CD14-positive monocyte (primary cell): ENCODE data around the gene EIF4G2. TPM values are rescaled to one million over a fixed set of nuclear protein-coding genes. Genes with fewer than 3 reads are reported as not detected.

ENCODE experiments used
- DNase-seq, 3 donors: peaks; one replicate each; pipeline ENCODE4 v3.0.0-alpha.2; 2011 to 2022
- H2AFZ ChIP-seq: 2 replicates; pipeline ENCODE4 v1.6.0; 2012; ENCODE audit warnings: mild to moderate bottlenecking, low read depth, low read length, inconsistent platforms; ENCODE audit not compliant: insufficient read depth, poor library complexity, severe bottlenecking
- H3K27ac ChIP-seq, 2 donors: 1 replicate in 1 of 2; 2 replicates in 1 of 2; pipeline ENCODE4 v1.5.1; 2012 to 2013; ENCODE audit warnings: low read length in 2 of 2, control low read depth in 1 of 2, inconsistent platforms in 1 of 2, low read depth in 1 of 2, mild to moderate bottlenecking in 1 of 2
- H3K27me3 ChIP-seq, 2 donors: one replicate each; pipeline versions ENCODE4 v1.6.0 to v1.6.1; 2011 to 2013; ENCODE audit warnings: low read length in 2 of 2; ENCODE audit not compliant: control insufficient read depth in 2 of 2, insufficient read depth in 2 of 2
- H3K36me3 ChIP-seq, 2 donors: replicated peaks in 1 of 2; 1 replicate in 1 of 2; 2 replicates in 1 of 2; pipeline versions ENCODE4 v1.5.1 to v1.6.1; 2012 to 2013; ENCODE audit warnings: low read length in 2 of 2, control low read depth in 1 of 2, inconsistent platforms in 1 of 2, mild to moderate bottlenecking in 1 of 2; ENCODE audit not compliant: insufficient read depth in 2 of 2, control insufficient read depth in 1 of 2
- H3K4me1 ChIP-seq, 2 donors: 1 replicate in 1 of 2; 2 replicates in 1 of 2; pipeline versions ENCODE4 v1.5.1 to v1.6.1; 2012 to 2013; ENCODE audit warnings: low read length in 2 of 2, control low read depth in 1 of 2, inconsistent platforms in 1 of 2, mild to moderate bottlenecking in 1 of 2, moderate library complexity in 1 of 2; ENCODE audit not compliant: insufficient read depth in 2 of 2, control insufficient read depth in 1 of 2
- H3K4me2 ChIP-seq: replicated peaks from 2 replicates; pipeline ENCODE3; 2012; ENCODE audit warnings: low read length, moderate library complexity, mild to moderate bottlenecking; ENCODE audit not compliant: poor library complexity, severe bottlenecking; ENCODE audit errors: extremely low read depth
- H3K4me3 ChIP-seq, 3 experiments: fragments of 200-600 bp in 1 of 3; sonication (generic) in 1 of 3; replicated peaks in 1 of 3; 1 replicate in 2 of 3; 2 replicates in 1 of 3; pipeline ENCODE4 v1.5.1; 2011 to 2013; ENCODE audit warnings: low read length in 3 of 3, mild to moderate bottlenecking in 3 of 3, control low read depth in 2 of 3, low read depth in 2 of 3, inconsistent platforms in 1 of 3, moderate library complexity in 1 of 3
- H3K79me2 ChIP-seq: 2 replicates; pipeline ENCODE4 v1.6.0; 2012; ENCODE audit warnings: mild to moderate bottlenecking, control low read depth, inconsistent platforms, low read length, moderate library complexity; ENCODE audit not compliant: insufficient read depth
- H3K9ac ChIP-seq: 2 replicates; pipeline ENCODE4 v1.6.0; 2017; ENCODE audit warnings: low read length, mild to moderate bottlenecking; ENCODE audit not compliant: insufficient read depth, poor library complexity, severe bottlenecking
- H3K9me3 ChIP-seq, 2 donors: replicated peaks in 1 of 2; 1 replicate in 1 of 2; 2 replicates in 1 of 2; pipeline versions ENCODE4 v1.5.1 to v1.6.1; 2012 to 2013; ENCODE audit warnings: low read length in 2 of 2, control low read depth in 1 of 2; ENCODE audit not compliant: control insufficient read depth in 1 of 2, insufficient read depth in 1 of 2
- H4K20me1 ChIP-seq: 2 replicates; pipeline ENCODE4 v1.6.0; 2012; ENCODE audit warnings: mild to moderate bottlenecking, low read length, control low read depth, moderate library complexity; ENCODE audit not compliant: insufficient read depth
- H3K27ac Mint-ChIP-seq, 7 donors: one replicate each; pipeline ENCODE4 v1.8.0; 2020; ENCODE audit warnings: mild to moderate bottlenecking in 7 of 7, mixed read lengths in 7 of 7, moderate library complexity in 6 of 7, inconsistent platforms in 2 of 7
- H3K27me3 Mint-ChIP-seq, 3 donors: one replicate each; pipeline ENCODE4 v1.8.0; 2021 to 2022; ENCODE audit warnings: low read depth in 3 of 3, mild to moderate bottlenecking in 3 of 3, mixed read lengths in 3 of 3, moderate library complexity in 3 of 3, inconsistent platforms in 1 of 3
- H3K36me3 Mint-ChIP-seq, 2 donors: one replicate each; pipeline ENCODE4 v1.8.0; 2020; ENCODE audit warnings: mixed read lengths in 2 of 2, inconsistent platforms in 1 of 2, mild to moderate bottlenecking in 1 of 2
- H3K4me1 Mint-ChIP-seq: one replicate; pipeline ENCODE4 v1.8.0; 2020; ENCODE audit warnings: mild to moderate bottlenecking, mixed read lengths
- H3K4me3 Mint-ChIP-seq, 2 donors: one replicate each; pipeline ENCODE4 v1.8.0; 2020; ENCODE audit warnings: mild to moderate bottlenecking in 2 of 2, mixed read lengths in 2 of 2, moderate library complexity in 1 of 2
- H3K9me3 Mint-ChIP-seq, 7 donors: one replicate each; pipeline ENCODE4 v1.8.0; 2020 to 2022; ENCODE audit warnings: mixed read lengths in 7 of 7, mild to moderate bottlenecking in 6 of 7, moderate library complexity in 6 of 7, inconsistent platforms in 2 of 7
- WGBS: methylation state at CpG from one replicate; pipeline ENCODE4 v1.1.5; 2013; ENCODE audit warnings: missing lambda C conversion rate; ENCODE audit not compliant: insufficient coverage; 5-methylcytosine and 5-hydroxymethylcytosine counted together
- intact Hi-C, 2 donors: fragments of 100-400 bp; cut with micrococcal nuclease; formaldehyde crosslinking; loops; one replicate each; pipeline versions ENCODE4 v1.15.0 to v1.15.1; 2023
- polyA plus RNA-seq, 3 donors: library from polyadenylated mRNA; depleted of rRNA in 1 of 3; unstranded in 2 of 3; stranded (reverse) in 1 of 3; fragments of 300-500 nt in 2 of 3; fragments of >200 nt in 1 of 3; fragmentation: Illumina TruSeq in 2 of 3; gene quantifications; 1 replicate in 2 of 3; 2 replicates in 1 of 3; pipeline ENCODE4 v1.2.3, GENCODE V29; 2012 to 2021
- TF ChIP-seq, protein P1 (sequence below): fragments of 200-600 bp; IDR thresholded peaks from one replicate; pipeline ENCODE4 v1.8.0; 2022; ENCODE audit warnings: antibody characterized with exemption, mild to moderate bottlenecking

Gene EIF4G2
- polyA plus RNA-seq, 3 donors = 334 to 439 (median 386) TPM

GRCh38 chr11:10780040-10780439 is 28.7 kb downstream of the EIF4G2 start:
- no peak overlapping the region for H3K4me3 ChIP-seq
- H4K20me1 ChIP-seq = no peaks in the 10 kb centered on the region
- H3K4me1 Mint-ChIP-seq = peaks cover 19% of the 10 kb centered on the region
- WGBS = no CpG with 5 or more reads among the region's 2 CpGs
- no peak overlapping the region for H3K9ac ChIP-seq
- H3K79me2 ChIP-seq = no peaks in the 10 kb centered on the region
- peaks cover 34 to 47% of the 10 kb centered on the region in 2 donors for H3K36me3 ChIP-seq
- intact Hi-C loops = no loop called here
- TF ChIP-seq, protein P1, sequence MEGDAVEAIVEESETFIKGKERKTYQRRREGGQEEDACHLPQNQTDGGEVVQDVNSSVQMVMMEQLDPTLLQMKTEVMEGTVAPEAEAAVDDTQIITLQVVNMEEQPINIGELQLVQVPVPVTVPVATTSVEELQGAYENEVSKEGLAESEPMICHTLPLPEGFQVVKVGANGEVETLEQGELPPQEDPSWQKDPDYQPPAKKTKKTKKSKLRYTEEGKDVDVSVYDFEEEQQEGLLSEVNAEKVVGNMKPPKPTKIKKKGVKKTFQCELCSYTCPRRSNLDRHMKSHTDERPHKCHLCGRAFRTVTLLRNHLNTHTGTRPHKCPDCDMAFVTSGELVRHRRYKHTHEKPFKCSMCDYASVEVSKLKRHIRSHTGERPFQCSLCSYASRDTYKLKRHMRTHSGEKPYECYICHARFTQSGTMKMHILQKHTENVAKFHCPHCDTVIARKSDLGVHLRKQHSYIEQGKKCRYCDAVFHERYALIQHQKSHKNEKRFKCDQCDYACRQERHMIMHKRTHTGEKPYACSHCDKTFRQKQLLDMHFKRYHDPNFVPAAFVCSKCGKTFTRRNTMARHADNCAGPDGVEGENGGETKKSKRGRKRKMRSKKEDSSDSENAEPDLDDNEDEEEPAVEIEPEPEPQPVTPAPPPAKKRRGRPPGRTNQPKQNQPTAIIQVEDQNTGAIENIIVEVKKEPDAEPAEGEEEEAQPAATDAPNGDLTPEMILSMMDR = no peak
- DNase-seq = no peak
- H3K4me1 ChIP-seq = peaks cover 10 to 13% of the 10 kb centered on the region in 2 donors
- peaks cover 0 to 2% (median 0%) of the 10 kb centered on the region in 3 donors for H3K27me3 Mint-ChIP-seq
- no peak overlapping the region for H3K4me2 ChIP-seq
- H3K9me3 Mint-ChIP-seq = peaks cover 0 to 1% (median 0%) of the 10 kb centered on the region in 7 donors
- H3K27ac Mint-ChIP-seq = no peak overlapping the region
- H3K27me3 ChIP-seq = no peaks in the 10 kb centered on the region
- H3K9me3 ChIP-seq = no peaks in the 10 kb centered on the region
- H3K36me3 Mint-ChIP-seq = peaks cover 45 to 52% of the 10 kb centered on the region in 2 donors
- H3K27ac ChIP-seq = no peak overlapping the region
- H3K4me3 Mint-ChIP-seq = no peak overlapping the region
- H2AFZ ChIP-seq = no peak overlapping the region

GRCh38 chr11:10779086-10779485 is 29.6 kb downstream of the EIF4G2 start:
- Histone ChIP-seq H3K27ac (no peak overlapping the region), H4K20me1 (no peaks in the 10 kb centered on the region), H3K9ac (no peak overlapping the region), H3K4me3 (no peak overlapping the region), H3K27me3 (no peaks in the 10 kb centered on the region), H3K36me3 (peaks cover 43 to 47% of the 10 kb centered on the region in 2 donors), H2AFZ (no peak overlapping the region), H3K9me3 (no peaks in the 10 kb centered on the region), H3K4me2 (no peak overlapping the region), H3K79me2 (no peaks in the 10 kb centered on the region), H3K4me1 (peaks cover 10 to 13% of the 10 kb centered on the region in 2 donors)
- DNase-seq = no peak
- H3K27me3 Mint-ChIP-seq = no peaks in the 10 kb centered on the region
- no peak overlapping the region for H3K27ac Mint-ChIP-seq
- H3K9me3 Mint-ChIP-seq = no peaks in the 10 kb centered on the region
- no peak overlapping the region for H3K4me3 Mint-ChIP-seq
- TF ChIP-seq, protein P1 = no peak
- H3K36me3 Mint-ChIP-seq = peaks cover 55 to 62% of the 10 kb centered on the region in 2 donors
- intact Hi-C loops = no loop called here
- no CpG with 5 or more reads among the region's 1 CpG for WGBS
- peaks cover 19% of the 10 kb centered on the region for H3K4me1 Mint-ChIP-seq
